DND-41 (cell line): ENCODE results near the gene AGAP4.
"Not testable (repeated sequence)": the region's sequence is repeated elsewhere in the genome, so short reads cannot be mapped to it uniquely, and the experiment has no call there.

Source experiments
- ATAC-seq: fragments of 200-7000 bp; cut with Tn5 transposase; 3 replicates; pipeline ENCODE4 v1.9.1; 2021; ENCODE audit warnings: low read depth; ENCODE audit not compliant: insufficient read depth
- DNase-seq: peaks from one replicate; pipeline ENCODE4 v3.0.0-alpha.2; 2020
- H2AFZ ChIP-seq: 2 replicates; pipeline ENCODE4 v1.6.0; 2012; ENCODE audit warnings: low read depth, low read length
- H3K27ac ChIP-seq: 2 replicates; pipeline ENCODE4 v1.5.1; 2012; ENCODE audit warnings: low read length, inconsistent platforms
- H3K27me3 ChIP-seq: fragments of 200-600 bp; sonication (generic); 2 replicates; pipeline ENCODE4 v1.6.0; 2012; ENCODE audit warnings: low read length, mild to moderate bottlenecking, inconsistent platforms; ENCODE audit not compliant: insufficient read depth, poor library complexity
- H3K36me3 ChIP-seq: 2 replicates; pipeline ENCODE4 v1.5.1; 2012; ENCODE audit warnings: low read length, inconsistent platforms; ENCODE audit not compliant: insufficient read depth
- H3K4me1 ChIP-seq: 2 replicates; pipeline ENCODE4 v1.5.1; 2012; ENCODE audit warnings: mild to moderate bottlenecking, low read length; ENCODE audit not compliant: insufficient read depth
- H3K4me2 ChIP-seq: 2 replicates; pipeline ENCODE4 v1.6.0; 2012; ENCODE audit warnings: mild to moderate bottlenecking, moderate library complexity, low read length, inconsistent platforms; ENCODE audit not compliant: insufficient read depth
- H3K4me3 ChIP-seq, 2 experiments: fragments of 200-600 bp in 1 of 2; shearing (Covaris generic) in 1 of 2; 2 replicates each; pipeline ENCODE4 v1.5.1; 2012 to 2016; ENCODE audit warnings: inconsistent platforms in 2 of 2, low read length in 2 of 2, mild to moderate bottlenecking in 2 of 2, low read depth in 1 of 2, moderate library complexity in 1 of 2
- H3K79me2 ChIP-seq: 2 replicates; pipeline ENCODE4 v1.6.0; 2012; ENCODE audit warnings: low read length, inconsistent platforms; ENCODE audit not compliant: insufficient read depth
- H3K9ac ChIP-seq: 2 replicates; pipeline ENCODE4 v1.6.0; 2012; ENCODE audit warnings: low read depth, mild to moderate bottlenecking, inconsistent platforms, low read length, moderate library complexity
- H3K9me3 ChIP-seq: 2 replicates; pipeline ENCODE4 v1.5.1; 2012; ENCODE audit warnings: low read length, moderate library complexity, mild to moderate bottlenecking, inconsistent platforms; ENCODE audit not compliant: insufficient read depth, severe bottlenecking
- H4K20me1 ChIP-seq: 2 replicates; pipeline ENCODE4 v1.6.0; 2012; ENCODE audit warnings: low read length; ENCODE audit not compliant: insufficient read depth

Gene AGAP4

GRCh38 chr10:45786217-45786616, 61.1 kb downstream of the AGAP4 start:
- not testable (repeated sequence) for H3K4me3 ChIP-seq, H2AFZ ChIP-seq, H4K20me1 ChIP-seq, DNase-seq, H3K4me2 ChIP-seq, H3K36me3 ChIP-seq, H3K27me3 ChIP-seq, H3K27ac ChIP-seq, H3K4me1 ChIP-seq, ATAC-seq, H3K79me2 ChIP-seq, H3K9ac ChIP-seq, H3K9me3 ChIP-seq
